B cell (primary cell): ENCODE results near the gene CAV3. TPM values are rescaled to one million over a fixed set of nuclear protein-coding genes. Genes with fewer than 3 reads are reported as not detected.
"Not testable (repeated sequence)": the region's sequence is repeated elsewhere in the genome, so short reads cannot be mapped to it uniquely, and the experiment has no call there.

Experiments
- ATAC-seq: fragments of 200-7000 bp; cut with Tn5 transposase; one replicate; pipeline ENCODE4 v1.10.0; 2021; ENCODE audit warnings: low read depth, mild to moderate bottlenecking, moderate number of reproducible peaks, moderate library complexity
- CTCF ChIA-PET: fragments of 350-600 bp; sonication (Branson Sonifier 250); formaldehyde crosslinking; loops from one replicate; lab custom pipeline; 2021; ENCODE audit warnings: antibody characterized with exemption, inconsistent platforms; lab: Charles Lee
- POLR2A ChIA-PET: fragments of 350-600 bp; sonication (Branson Sonifier 250); formaldehyde crosslinking; loops from one replicate; lab custom pipeline; 2021; ENCODE audit warnings: antibody characterized with exemption; lab: Charles Lee
- DNase-seq: peaks from one replicate; pipeline ENCODE4 v3.0.0; 2013
- H2AFZ ChIP-seq: 2 replicates; pipeline ENCODE4 v1.6.1; 2012; ENCODE audit warnings: mild to moderate bottlenecking, low read depth, low read length; ENCODE audit not compliant: insufficient read depth, poor library complexity, severe bottlenecking
- H3K27ac ChIP-seq, 2 donors: 1 replicate in 1 of 2; 2 replicates in 1 of 2; pipeline ENCODE4 v1.5.1; 2012 to 2013; ENCODE audit warnings: low read length in 2 of 2, mild to moderate bottlenecking in 2 of 2, moderate library complexity in 1 of 2
- H3K27me3 ChIP-seq, 4 experiments: fragments of 200-600 bp in 1 of 4; sonication (generic) in 1 of 4; replicated peaks in 1 of 4; 1 replicate in 2 of 4; 2 replicates in 2 of 4; pipeline versions ENCODE4 v1.6.1 to v1.7.0; 2013 to 2016; ENCODE audit warnings: low read length in 3 of 4, mild to moderate bottlenecking in 2 of 4, mixed read lengths in 1 of 4, moderate library complexity in 1 of 4; ENCODE audit not compliant: insufficient read depth in 4 of 4, control insufficient read depth in 3 of 4; ENCODE audit errors: control extremely low read depth in 1 of 4
- H3K36me3 ChIP-seq, 2 experiments: replicated peaks in 1 of 2; 1 replicate in 1 of 2; 2 replicates in 1 of 2; pipeline versions ENCODE4 v1.6.1 to v1.7.1; 2013; ENCODE audit warnings: low read length in 1 of 2; ENCODE audit not compliant: insufficient read depth in 2 of 2, control insufficient read depth in 1 of 2; ENCODE audit errors: control extremely low read depth in 1 of 2, extremely low read depth in 1 of 2
- H3K4me1 ChIP-seq, 2 donors: fragments of 200-600 bp in 1 of 2; sonication (generic) in 1 of 2; 1 replicate in 1 of 2; 2 replicates in 1 of 2; pipeline versions ENCODE4 v1.5.1 to v1.6.1; 2013 to 2017; ENCODE audit warnings: low read length in 2 of 2; ENCODE audit not compliant: control insufficient read depth in 2 of 2, insufficient read depth in 2 of 2
- H3K4me2 ChIP-seq: replicated peaks from 2 replicates; pipeline ENCODE3; 2012; ENCODE audit warnings: mild to moderate bottlenecking, low read depth, low read length; ENCODE audit not compliant: poor library complexity, severe bottlenecking
- H3K4me3 ChIP-seq, 5 experiments: fragments of 200-600 bp in 1 of 5; sonication (generic) in 1 of 5; 1 replicate in 3 of 5; 2 replicates in 2 of 5; pipeline versions ENCODE4 v1.5.1 to v1.7.0; 2011 to 2016; ENCODE audit warnings: low read length in 4 of 5, mild to moderate bottlenecking in 4 of 5, low read depth in 2 of 5, control low read depth in 1 of 5, moderate library complexity in 1 of 5; ENCODE audit not compliant: insufficient read depth in 1 of 5; ENCODE audit errors: control extremely low read depth in 1 of 5, extremely low read depth in 1 of 5
- H3K79me2 ChIP-seq: fragments of 200-600 bp; sonication (generic); one replicate; pipeline ENCODE4 v1.6.0; 2016; ENCODE audit warnings: low read length; ENCODE audit not compliant: control insufficient read depth, insufficient read depth
- H3K9ac ChIP-seq: fragments of 200-600 bp; sonication (generic); 2 replicates; pipeline ENCODE4 v1.6.1; 2017; ENCODE audit warnings: mild to moderate bottlenecking, low read length, moderate library complexity
- H3K9me3 ChIP-seq, 3 donors: one replicate each; pipeline versions ENCODE4 v1.6.1 to v1.7.1; 2013; ENCODE audit warnings: low read length in 2 of 3; ENCODE audit not compliant: control insufficient read depth in 2 of 3, insufficient read depth in 1 of 3; ENCODE audit errors: control extremely low read depth in 1 of 3
- H4K20me1 ChIP-seq: 2 replicates; pipeline ENCODE4 v1.6.0; 2012; ENCODE audit warnings: mild to moderate bottlenecking, low read length; ENCODE audit not compliant: insufficient read depth, control insufficient read depth, poor library complexity, severe bottlenecking
- H3K27ac Mint-ChIP-seq: one replicate; pipeline ENCODE4 v1.8.0; 2021; ENCODE audit warnings: mixed read lengths
- H3K27me3 Mint-ChIP-seq: one replicate; pipeline ENCODE4 v1.8.0; 2021; ENCODE audit warnings: mixed read lengths
- H3K4me1 Mint-ChIP-seq: one replicate; pipeline ENCODE4 v1.8.0; 2021; ENCODE audit warnings: mixed read lengths
- H3K4me3 Mint-ChIP-seq: one replicate; pipeline ENCODE4 v1.8.0; 2021; ENCODE audit warnings: mixed read lengths
- H3K9me3 Mint-ChIP-seq: one replicate; pipeline ENCODE4 v1.8.0; 2022; ENCODE audit warnings: mixed read lengths; ENCODE audit not compliant: insufficient read depth
- CTCF ChIP-seq: fragments of 200-600 bp; IDR thresholded peaks from one replicate; pipeline ENCODE4 v1.8.0; 2022; ENCODE audit warnings: antibody characterized with exemption, mild to moderate bottlenecking
- EZH2 ChIP-seq: IDR thresholded peaks from 2 replicates; pipeline ENCODE4 v1.6.1; 2012; ENCODE audit warnings: borderline replicate concordance, low read depth, mild to moderate bottlenecking, moderate library complexity, low read length; ENCODE audit not compliant: insufficient read depth, poor library complexity, severe bottlenecking
- WGBS: methylation state at CpG from one replicate; pipeline ENCODE4 v1.1.5; 2013; ENCODE audit warnings: missing lambda C conversion rate; ENCODE audit not compliant: insufficient coverage; 5-methylcytosine and 5-hydroxymethylcytosine counted together
- intact Hi-C: fragments of 100-400 bp; cut with micrococcal nuclease; formaldehyde crosslinking; loops from one replicate; pipeline ENCODE4 v1.10.0; 2022
- polyA plus RNA-seq: library from polyadenylated mRNA; depleted of rRNA; stranded (reverse); fragments of >200 nt; gene quantifications from 2 replicates; pipeline ENCODE4 v1.2.3, GENCODE V29; 2012
- total RNA-seq, 2 donors: library from RNA; stranded (reverse); fragments of 120-200 nt in 1 of 2; gene quantifications; 1 replicate in 1 of 2; 2 replicates in 1 of 2; pipeline versions ENCODE4 v1.2.3 to v1.2.4, GENCODE V29; 2013 to 2022

The CAV3 gene
- total and polyA plus RNA-seq, 2 donors (not counting 1 experiment from before 2014, with no cell fraction given), result not detected

DNA sequence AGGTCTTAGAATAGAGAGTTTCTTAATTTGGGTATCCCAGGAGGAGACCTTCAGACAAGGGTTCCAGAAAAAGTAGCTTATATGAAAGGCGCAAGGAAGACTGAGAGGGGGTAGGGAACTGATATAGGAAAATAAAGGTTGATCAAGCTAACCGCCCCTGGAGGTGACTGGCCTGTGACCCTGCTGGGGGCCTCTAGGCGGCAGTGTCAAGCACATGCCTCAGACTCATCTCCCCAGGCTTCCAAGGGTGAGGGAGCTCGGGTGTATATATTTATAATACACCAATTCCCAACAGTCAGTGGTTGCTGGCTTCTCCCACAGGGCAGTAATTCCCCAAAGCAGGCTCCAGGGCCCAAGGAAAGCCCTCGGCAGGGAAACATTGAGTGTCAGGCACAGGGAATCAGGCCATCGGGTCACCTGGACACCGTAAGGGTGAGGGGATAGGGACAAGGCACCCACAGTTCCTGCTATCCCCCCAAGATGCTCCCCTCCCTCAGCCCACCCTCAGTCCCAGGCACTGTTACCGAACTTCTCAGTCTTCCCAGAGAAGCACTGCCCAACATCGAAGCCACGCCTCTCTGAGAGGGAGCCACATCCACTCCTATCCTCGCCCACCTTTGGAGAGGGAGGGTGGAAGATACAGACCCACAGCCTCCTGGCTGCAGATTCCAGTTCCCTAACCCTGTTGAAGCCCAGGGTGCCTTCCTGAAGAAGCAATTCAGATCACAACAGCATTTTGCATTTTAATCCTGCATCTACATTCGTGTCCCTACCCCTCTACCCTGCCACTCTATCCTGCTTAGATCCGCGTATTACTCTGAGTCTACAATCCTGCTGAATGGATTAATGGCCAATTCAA is 19.5 kb upstream of the CAV3 start:
- Mint-ChIP-seq H3K4me3 (no peak overlapping the region), H3K4me1 (peaks cover 2% of the 10 kb centered on the region), H3K9me3 (no peaks in the 10 kb centered on the region), H3K27me3 (peaks cover 13% of the 10 kb centered on the region), H3K27ac (no peak overlapping the region)
- H3K9ac ChIP-seq, result no peak overlapping the region
- DNase-seq (no peak), ATAC-seq (no peak)
- no peaks in the 10 kb centered on the region for H4K20me1 ChIP-seq
- no peak for TF ChIP-seq EZH2
- no peak for TF ChIP-seq CTCF
- no peak overlapping the region for H2AFZ ChIP-seq
- H3K4me1 ChIP-seq, result no peaks in the 10 kb centered on the region
- no peak overlapping the region for H3K4me2 ChIP-seq
- intact Hi-C loops, result no loop called here
- 85% methylated on average over 7 of the region's 14 CpGs for WGBS
- no peaks in the 10 kb centered on the region for H3K79me2 ChIP-seq
- H3K36me3 ChIP-seq, result no peaks in the 10 kb centered on the region
- no peaks in the 10 kb centered on the region for H3K27me3 ChIP-seq
- H3K9me3 ChIP-seq, result peaks cover 0 to 6% (median 0%) of the 10 kb centered on the region in 3 donors
- no peak overlapping the region for H3K4me3 ChIP-seq
- ChIA-PET POLR2A (no interaction called here), CTCF (no interaction called here)
- no peak overlapping the region for H3K27ac ChIP-seq

DNA sequence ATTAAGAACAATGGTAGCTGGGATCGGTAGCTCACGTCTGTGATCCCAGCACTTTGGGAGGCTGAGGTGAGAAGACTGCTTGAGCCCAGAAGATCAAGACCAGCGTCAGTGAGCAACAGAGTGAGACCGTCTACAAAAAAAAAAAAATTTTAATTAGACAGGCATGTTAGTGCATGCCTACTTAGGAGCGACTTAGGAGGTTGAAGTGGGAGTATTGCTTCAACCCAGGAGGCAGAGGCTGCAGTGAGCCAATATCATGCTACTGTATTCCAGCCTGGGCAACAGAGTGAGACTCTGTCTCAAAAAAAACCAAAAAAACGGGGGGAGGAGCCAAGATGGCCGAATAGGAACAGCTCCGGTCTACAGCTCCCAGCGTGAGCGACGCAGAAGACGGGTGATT is 17.8 kb upstream of the CAV3 start:
- H3K4me3 Mint-ChIP-seq, ATAC-seq, intact Hi-C loops, H3K79me2 ChIP-seq, H4K20me1 ChIP-seq, H3K27ac Mint-ChIP-seq, H3K36me3 ChIP-seq, H3K9me3 Mint-ChIP-seq, H3K4me1 ChIP-seq, H3K27me3 ChIP-seq, H3K4me2 ChIP-seq, H3K9me3 ChIP-seq, POLR2A ChIA-PET, H2AFZ ChIP-seq, H3K4me3 ChIP-seq, H3K9ac ChIP-seq, DNase-seq, H3K4me1 Mint-ChIP-seq, H3K27ac ChIP-seq: not testable (repeated sequence)
- WGBS, result 93% methylated on average over 4 of the region's 12 CpGs
- H3K27me3 Mint-ChIP-seq, result peaks cover 13% of the 10 kb centered on the region
- CTCF ChIA-PET, result interaction anchor here (0.7 kb wide), 1 partner anchor 263 kb away, joined by 3 read pairs; no protein-coding TSS in a partner anchor
